GM12878 (cell line): ENCODE data around the gene CLASP1.

ENCODE experiments used
- BCL11A ChIP-seq: IDR thresholded peaks from 2 replicates; pipeline ENCODE4 v1.6.1; 2011; ENCODE audit warnings: low read depth, low read length
- CBFB ChIP-seq: IDR thresholded peaks from 2 replicates; pipeline ENCODE4 v1.6.1; 2016; ENCODE audit warnings: antibody characterized with exemption, low read depth
- EP300 ChIP-seq, 2 experiments: fragments of 150-350 bp in 1 of 2; IDR thresholded peaks; 2 replicates each; pipeline ENCODE4 v1.6.1; 2011 to 2012; ENCODE audit warnings: low read depth in 2 of 2, low read length in 2 of 2, borderline replicate concordance in 1 of 2, improper control_type of control experiment in 1 of 2, inconsistent platforms in 1 of 2; ENCODE audit not compliant: control insufficient read depth in 1 of 2
- FOS ChIP-seq: IDR thresholded peaks from 3 replicates; pipeline ENCODE4 v1.6.1; 2011; ENCODE audit warnings: borderline replicate concordance; ENCODE audit not compliant: insufficient read length; ENCODE audit errors: extremely low read depth
- FOXM1 ChIP-seq: IDR thresholded peaks from 2 replicates; pipeline ENCODE4 v1.6.1; 2012; ENCODE audit warnings: low read depth, mild to moderate bottlenecking, inconsistent platforms, low read length, moderate library complexity
- HDGF ChIP-seq: fragments of 450-650 bp; IDR thresholded peaks from 2 replicates; pipeline ENCODE4 v1.6.1; 2016; ENCODE audit warnings: antibody characterized with exemption
- MXI1 ChIP-seq: fragments of 150-350 bp; IDR thresholded peaks from 2 replicates; pipeline ENCODE4 v1.6.1; 2011; ENCODE audit warnings: low read depth, mild to moderate bottlenecking, inconsistent platforms, low read length, improper control_type of control experiment
- NBN ChIP-seq: fragments of 450-650 bp; IDR thresholded peaks from 2 replicates; pipeline ENCODE4 v1.6.1; 2016
- NR2F1 ChIP-seq: fragments of 450-650 bp; conservative IDR thresholded peaks from 2 replicates; pipeline ENCODE4 v1.6.1; 2017; ENCODE audit warnings: mild to moderate bottlenecking
- SPI1 ChIP-seq: IDR thresholded peaks from 2 replicates; pipeline ENCODE4 v1.6.1; 2011; ENCODE audit warnings: low read depth, mild to moderate bottlenecking, low read length, moderate library complexity, borderline replicate concordance; ENCODE audit not compliant: insufficient read depth
- SREBF1 ChIP-seq: IDR thresholded peaks from 2 replicates; pipeline ENCODE4 v1.6.1; 2012; ENCODE audit warnings: mild to moderate bottlenecking, low read length
- TCF3 ChIP-seq: IDR thresholded peaks from 2 replicates; pipeline ENCODE4 v1.6.1; 2012; ENCODE audit warnings: low read depth, mild to moderate bottlenecking, low read length, borderline replicate concordance; ENCODE audit not compliant: insufficient read depth
- ZBED1 ChIP-seq: IDR thresholded peaks from 2 replicates; pipeline ENCODE4 v1.6.1; 2016; ENCODE audit warnings: borderline replicate concordance
- TF ChIP-seq, protein P1 (sequence below), 3 experiments: IDR thresholded peaks in 2 of 3; conservative IDR thresholded peaks in 1 of 3; 2 replicates each; pipeline ENCODE4 v1.5.1; 2011; ENCODE audit warnings: low read depth in 3 of 3, low read length in 3 of 3, mild to moderate bottlenecking in 3 of 3, control low read depth in 2 of 3, moderate library complexity in 2 of 3, inconsistent platforms in 1 of 3, mixed read lengths in 1 of 3; ENCODE audit not compliant: control insufficient read depth in 2 of 3, insufficient read depth in 1 of 3; ENCODE audit errors: extremely low read depth in 1 of 3

DNA sequence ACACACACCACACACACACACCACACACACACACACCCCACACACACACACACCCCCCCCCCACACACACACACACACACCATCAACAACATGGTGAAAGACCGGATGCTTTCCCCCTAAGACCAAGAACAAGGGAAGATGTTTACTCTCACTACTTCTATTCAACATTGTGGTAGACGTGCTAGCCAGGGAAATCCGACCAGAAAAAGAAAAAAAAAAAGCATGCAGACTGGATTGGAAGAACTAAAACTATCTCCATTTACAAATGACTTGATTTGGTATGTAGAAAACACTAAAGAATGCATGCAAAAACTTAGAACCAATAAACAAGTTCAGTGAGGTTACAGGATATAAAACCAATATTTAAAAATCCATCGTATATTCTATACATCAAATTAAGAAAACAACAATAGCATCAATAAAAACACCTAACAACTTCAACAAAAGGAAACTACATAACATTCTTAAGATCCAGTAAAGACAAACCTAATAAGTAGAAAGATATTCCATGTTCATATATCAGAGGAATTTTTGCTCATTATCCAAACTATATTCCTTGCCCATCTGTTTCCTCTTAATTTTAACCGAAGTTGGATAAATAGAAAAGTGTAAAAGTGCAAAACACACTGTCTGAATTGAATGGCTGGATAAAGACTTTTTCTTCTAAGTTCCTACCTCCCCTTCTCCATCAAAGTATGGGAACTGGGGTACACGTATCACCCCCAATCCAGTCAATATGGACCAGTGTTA, 170.1 kb downstream of the CLASP1 start:
- TF ChIP-seq FOS: no peak
- no peak for TF ChIP-seq EP300 (IDR thresholded peaks at IDR 0.05; ENCODE audit: borderline replicate concordance in 1 of 2, control insufficient read depth in 1 of 2, low read depth in 2 of 2, low read length in 2 of 2)
- TF ChIP-seq, protein P1, sequence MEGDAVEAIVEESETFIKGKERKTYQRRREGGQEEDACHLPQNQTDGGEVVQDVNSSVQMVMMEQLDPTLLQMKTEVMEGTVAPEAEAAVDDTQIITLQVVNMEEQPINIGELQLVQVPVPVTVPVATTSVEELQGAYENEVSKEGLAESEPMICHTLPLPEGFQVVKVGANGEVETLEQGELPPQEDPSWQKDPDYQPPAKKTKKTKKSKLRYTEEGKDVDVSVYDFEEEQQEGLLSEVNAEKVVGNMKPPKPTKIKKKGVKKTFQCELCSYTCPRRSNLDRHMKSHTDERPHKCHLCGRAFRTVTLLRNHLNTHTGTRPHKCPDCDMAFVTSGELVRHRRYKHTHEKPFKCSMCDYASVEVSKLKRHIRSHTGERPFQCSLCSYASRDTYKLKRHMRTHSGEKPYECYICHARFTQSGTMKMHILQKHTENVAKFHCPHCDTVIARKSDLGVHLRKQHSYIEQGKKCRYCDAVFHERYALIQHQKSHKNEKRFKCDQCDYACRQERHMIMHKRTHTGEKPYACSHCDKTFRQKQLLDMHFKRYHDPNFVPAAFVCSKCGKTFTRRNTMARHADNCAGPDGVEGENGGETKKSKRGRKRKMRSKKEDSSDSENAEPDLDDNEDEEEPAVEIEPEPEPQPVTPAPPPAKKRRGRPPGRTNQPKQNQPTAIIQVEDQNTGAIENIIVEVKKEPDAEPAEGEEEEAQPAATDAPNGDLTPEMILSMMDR (IDR thresholded peaks at IDR 0.05 in 2 of 3, conservative IDR thresholded peaks at IDR 0.05 in 1 of 3; ENCODE audit: control insufficient read depth in 2 of 3, extremely low read depth in 1 of 3, insufficient read depth in 1 of 3, low read depth in 3 of 3, low read length in 3 of 3): no peak
- no peak for TF ChIP-seq SPI1
- no peak for TF ChIP-seq ZBED1
- no peak for TF ChIP-seq NBN
- TF ChIP-seq NR2F1: no peak
- TF ChIP-seq CBFB: no peak
- TF ChIP-seq SREBF1: no peak
- TF ChIP-seq TCF3: no peak
- no peak for TF ChIP-seq MXI1
- TF ChIP-seq FOXM1: no peak
- TF ChIP-seq BCL11A: no peak
- no peak for TF ChIP-seq HDGF
